GF-D8 (cell line): ENCODE results near the gene PHF2.

Source experiments
- DNase-seq: peaks from one replicate; lab custom pipeline; 2025; lab: John Stamatoyannopoulos, UW

The PHF2 gene

DNA sequence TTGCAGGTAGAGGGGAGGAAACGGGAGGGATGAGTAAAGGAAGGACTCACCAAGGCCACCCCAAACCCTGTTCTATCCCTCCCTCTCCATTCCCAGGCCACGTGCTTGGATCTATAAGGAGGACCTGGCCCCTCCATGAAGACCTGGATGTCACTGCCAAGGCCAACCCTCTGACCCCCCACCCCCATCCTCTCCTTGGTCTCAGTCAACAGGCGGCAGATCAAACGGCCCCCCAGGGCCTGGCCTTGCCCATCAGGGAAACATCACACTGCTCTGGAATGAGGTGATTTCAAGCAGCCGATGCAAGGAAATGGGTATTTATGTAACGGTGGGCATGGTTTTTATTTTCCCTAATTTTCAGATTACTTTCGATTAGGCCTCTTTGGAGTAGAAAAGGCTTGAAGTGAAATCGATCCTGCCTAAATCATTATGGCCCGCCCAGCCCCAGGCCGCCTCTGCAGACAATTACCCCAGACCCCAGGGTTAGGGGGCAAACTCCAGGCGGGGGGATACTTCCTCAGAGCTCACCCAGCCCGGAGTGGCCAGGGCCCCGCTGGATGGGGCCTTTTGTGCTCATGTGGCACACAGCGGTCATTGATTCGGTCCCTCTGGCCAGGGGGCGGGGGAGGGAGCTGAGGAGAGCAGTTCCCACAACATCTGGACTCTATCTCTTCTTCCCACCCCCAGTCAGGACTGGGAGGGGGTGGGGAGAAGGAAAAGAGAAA lies 125.3 kb downstream of the PHF2 start:
- no peak for DNase-seq

DNA sequence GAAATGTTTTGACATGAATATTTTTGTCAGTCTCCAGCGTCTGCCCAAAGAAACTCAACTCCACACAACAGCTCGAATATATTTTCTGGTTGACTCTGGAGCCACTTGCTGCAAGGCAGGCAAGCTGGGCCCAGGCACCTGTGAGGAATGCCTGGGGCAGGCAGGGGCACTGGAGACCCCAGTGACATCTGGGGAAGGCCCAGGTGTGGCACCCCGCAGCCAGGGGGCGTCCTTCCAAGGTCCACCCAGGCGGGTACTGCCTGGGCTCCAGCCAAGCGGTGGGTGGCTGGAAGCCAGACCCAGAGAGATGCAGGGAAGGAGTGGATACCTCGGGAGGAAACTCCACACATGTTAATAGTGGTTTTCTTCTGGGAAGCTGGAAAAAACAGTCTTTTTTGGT lies 125.9 kb downstream of the PHF2 start:
- DNase-seq, result no peak

DNA sequence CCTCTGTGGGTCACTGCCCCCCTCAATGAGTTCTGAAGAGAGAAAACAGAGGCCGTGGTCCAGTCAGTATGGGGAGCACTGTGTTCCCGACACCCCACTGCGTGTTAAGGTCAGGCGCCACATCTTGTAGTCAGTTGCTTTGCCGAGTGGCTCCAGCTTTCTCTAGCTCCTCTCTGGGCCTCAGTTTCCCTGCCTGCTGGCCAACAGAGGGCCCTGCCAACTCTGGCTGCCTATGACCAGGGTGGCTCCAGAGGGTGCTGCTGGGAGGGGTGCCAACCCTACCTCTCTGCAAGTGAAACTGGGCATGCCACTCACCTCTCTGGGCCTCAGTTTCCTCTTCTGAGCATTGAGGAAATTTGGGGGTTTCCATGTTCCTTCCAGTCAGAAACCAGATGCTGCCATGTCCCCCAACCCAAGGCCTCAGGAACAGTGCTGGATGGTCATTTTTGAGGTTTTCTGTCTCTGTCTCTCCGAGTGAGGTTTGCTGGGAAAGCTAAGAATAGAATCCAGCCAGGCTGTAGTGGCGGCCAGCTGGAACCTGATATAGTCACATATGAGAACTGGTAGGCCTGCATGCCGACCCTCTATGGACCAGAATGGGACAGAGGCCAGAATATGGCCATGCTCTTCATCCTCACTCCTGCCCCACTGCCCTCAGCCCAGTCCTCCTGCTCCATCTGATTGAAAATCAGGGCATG lies 132.1 kb downstream of the PHF2 start:
- no peak for DNase-seq

DNA sequence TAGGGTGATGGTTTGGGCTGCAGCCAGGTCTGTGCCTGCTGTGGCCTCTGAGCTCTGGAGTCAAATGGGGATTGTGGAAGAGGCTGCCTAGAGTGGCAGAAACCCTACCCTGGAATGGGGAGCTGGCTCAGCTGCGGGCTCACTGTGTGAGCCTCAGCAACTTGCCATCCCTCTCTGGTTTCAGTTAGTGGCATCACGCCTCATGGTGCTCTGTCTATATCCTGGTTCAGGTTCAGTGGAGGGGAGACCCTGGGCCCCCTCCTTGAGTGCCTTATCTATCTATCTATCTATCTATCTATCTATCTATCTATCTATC lies 132.6 kb downstream of the PHF2 start:
- DNase-seq, result no peak

DNA sequence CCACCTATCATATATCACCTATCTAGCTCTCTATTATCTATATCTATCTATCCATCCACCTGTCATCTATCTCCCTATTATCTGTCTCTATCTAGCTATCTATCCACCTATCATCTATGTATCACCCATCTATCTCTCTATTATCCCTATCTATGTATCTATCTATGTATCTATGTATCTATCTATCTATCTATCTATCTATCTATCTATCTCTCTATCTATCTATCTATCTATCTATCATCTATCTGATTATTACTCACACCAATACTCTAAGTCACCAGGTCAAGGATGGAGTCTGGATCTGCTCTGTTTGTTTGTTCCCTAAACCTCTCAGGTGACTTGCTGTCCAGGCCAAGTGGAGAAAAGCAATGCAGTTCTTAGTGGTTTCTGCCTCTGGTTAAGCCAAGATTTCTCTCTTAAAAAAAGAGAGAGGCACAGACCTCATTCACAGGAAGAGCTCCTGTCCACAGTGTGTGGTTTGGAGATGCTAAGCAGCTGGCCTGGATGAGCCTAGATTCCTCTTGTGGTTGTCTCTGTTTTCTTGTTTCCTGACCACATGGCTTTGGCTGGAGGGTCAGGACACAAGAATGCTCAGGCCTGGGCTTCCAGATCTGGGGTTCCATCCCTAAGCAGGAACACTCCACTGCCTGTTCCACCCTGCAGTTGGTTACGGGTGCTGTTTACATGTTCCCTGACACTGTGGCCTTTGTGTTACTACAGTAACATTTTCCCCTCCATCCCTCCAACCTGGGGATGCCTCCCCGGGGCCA lies 133.4 kb downstream of the PHF2 start:
- no peak for DNase-seq

DNA sequence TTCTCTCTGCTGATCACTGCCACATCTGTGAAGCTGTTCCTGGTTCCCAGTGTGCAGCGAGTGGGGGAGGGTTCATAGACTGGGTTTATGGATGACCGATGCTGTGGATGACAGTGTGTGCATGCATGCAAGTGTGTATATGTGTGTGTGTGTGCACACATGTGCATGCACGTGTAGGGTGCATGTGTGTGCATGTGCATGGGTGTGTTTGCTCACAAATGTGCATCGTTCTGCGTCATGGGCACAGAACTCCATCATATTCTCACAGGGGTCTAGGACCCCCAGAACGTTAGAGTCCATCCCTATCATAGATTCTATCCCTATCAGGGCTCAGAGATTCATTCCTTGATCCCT lies 134.0 kb downstream of the PHF2 start:
- no peak for DNase-seq

DNA sequence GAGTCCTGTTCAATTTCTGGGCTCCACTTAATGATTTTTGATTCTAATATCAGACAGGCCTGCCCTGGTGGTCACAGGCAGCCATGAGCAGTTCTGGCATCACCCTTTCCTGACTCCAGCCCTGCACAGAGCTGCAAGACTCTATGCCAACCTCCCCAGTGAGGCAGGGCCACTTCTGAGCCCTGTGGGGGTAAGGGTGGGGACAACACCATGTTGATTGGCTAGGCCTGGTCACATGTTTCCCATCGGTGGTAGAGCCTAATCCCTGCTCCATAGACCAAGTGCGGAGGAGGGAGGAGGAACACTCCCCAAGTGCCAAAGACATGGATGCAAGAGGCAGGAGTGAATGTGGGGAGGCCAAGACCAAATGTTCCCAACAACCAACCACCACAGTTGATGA lies 134.6 kb downstream of the PHF2 start:
- DNase-seq, result no peak

DNA sequence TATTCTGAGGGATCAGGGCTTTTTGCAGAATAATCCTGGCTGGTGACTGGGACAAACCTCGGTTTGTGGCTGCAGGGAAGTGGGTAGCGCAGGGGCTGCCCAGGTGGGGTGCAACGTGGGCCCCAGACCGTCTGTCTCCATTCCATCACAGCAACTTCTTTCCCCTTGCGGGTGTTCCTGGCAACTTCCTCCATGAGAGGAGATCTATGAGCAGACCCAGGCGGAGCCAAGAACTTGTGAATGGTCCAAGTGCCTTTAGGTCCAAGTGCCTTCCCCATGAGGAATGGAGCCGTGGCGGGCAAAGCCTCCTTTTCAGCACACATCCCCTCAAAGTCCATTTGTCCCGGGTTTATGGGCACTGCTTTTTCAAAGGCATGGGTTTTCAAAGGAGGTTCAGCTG lies 136.5 kb downstream of the PHF2 start:
- DNase-seq, result no peak

DNA sequence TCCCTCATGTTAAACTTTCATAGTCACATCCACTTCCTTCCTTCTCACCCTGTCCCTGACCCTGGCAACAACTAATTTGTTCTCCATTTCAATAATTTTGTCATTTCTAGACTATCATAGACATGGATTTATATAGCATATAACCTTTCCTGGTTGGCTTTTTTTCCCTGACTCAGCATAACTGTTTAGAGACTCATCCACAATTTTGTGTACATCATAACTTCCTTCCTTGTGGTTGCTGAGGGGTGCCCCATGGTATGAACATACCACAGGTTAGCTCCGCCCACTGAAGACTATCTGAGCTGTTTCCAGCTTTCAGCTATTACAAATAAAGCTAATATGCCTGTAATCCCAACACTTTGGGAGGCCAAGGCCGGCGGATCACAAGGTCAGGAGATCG lies 137.3 kb downstream of the PHF2 start:
- DNase-seq, result no peak

DNA sequence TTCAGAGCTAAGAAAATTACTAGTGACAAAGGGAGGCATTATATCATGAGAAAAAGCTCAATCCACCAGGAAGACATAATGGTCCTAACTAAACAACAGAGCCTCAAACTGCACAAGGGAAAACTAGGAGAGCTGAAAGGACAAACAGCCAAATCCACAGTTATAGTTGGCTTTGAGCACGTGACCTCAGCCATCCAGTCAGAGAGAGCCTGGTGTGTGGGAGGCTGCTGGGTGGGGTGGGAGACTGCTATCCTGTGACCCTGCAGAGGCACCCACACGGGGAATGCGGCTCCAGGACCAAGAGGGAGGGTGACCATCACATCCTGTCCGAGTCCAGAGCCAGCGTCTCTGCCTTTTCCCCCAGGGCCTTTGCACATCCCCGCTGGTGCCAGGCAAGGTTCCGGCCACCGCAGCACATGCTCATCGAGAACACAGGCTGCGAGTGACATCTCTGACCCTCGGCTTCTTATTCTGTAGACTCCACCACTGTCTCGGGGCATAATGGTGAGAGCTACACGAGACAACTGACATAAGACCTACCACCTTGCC lies 145.1 kb downstream of the PHF2 start:
- no peak for DNase-seq

DNA sequence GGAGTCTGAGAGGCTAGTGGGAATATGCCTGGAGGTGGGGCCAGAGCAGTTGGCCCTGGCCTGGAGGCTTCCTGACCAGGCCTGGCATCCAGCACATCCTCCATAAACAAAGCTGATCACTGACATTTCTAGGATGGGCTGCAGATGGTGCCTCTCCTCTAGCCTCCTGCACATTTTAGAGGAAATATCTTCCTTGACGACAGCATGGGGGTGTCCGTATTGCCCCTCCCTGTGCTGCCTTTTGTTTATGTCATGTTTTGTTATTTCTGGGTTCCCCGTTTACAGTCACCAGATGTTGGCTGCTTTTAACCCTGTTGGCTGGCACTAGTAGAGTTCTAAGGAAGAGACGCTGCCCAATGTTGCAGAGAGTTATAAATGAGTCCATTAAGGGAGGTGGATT lies 148.5 kb downstream of the PHF2 start:
- no peak for DNase-seq

DNA sequence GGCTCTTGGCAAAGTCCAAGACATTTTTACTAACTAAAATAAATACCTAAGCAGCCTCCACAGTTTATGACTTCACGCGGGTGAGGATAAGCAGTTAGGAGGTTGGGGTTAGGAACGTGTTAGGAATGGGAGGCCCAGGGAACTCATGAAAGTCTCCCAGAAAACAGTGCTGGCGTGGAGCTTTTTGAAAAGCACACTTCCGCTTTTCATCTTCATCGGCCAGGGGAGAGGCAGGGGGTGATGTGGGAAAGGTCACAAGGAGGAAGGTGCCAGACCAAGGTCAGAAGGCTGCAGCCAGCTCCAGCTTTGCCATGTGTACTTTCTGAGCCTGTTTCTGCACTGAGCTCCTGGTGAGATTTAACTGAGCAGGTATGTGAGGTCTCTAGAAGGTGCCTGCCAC lies 149.0 kb downstream of the PHF2 start:
- DNase-seq, result no peak

DNA sequence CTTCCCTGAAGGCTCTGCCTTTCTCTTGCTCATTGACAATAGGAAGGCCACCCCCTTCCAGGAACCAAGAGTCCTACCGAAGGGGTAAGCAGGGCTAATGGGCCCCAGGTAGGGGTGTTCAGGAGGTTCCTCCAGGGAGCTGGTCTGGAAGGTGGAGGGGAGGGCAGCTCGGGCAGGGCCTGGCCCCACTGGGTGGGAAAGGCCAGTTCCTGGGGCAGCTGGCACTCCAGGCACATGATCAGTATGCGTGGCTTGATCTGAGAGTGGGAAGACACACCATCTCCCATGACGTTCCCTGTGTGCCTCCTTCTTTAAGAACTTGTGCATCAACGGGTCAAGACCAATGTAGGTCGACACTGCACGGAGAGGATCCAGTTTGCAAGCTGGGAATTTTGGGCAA lies 149.8 kb downstream of the PHF2 start:
- no peak for DNase-seq
